ENCODE results near the gene MPPED1.

MPPED1 gene

GRCh38 chr22:43471606-43472135 lies 59.9 kb downstream of the MPPED1 start:
- no peaks in the 10 kb centered on the region for H4K20me1 ChIP-seq
- no peak overlapping the region for H3K4me2 ChIP-seq
- TF ChIP-seq Cebpa-rat (IDR thresholded peaks at IDR 0.05) = no peak
- H3K9ac ChIP-seq = no peak overlapping the region
- H3K4me3 ChIP-seq = no peak overlapping the region
- H3K9me3 ChIP-seq (replicated peaks in 1 of 11) = no peaks in the 10 kb centered on the region
- H3K36me3 ChIP-seq = no peaks in the 10 kb centered on the region
- no peaks in the 10 kb centered on the region for H3K4me1 ChIP-seq
- H3K27ac ChIP-seq = no peak overlapping the region
- no peaks in the 10 kb centered on the region for H3K27me3 ChIP-seq

DNA sequence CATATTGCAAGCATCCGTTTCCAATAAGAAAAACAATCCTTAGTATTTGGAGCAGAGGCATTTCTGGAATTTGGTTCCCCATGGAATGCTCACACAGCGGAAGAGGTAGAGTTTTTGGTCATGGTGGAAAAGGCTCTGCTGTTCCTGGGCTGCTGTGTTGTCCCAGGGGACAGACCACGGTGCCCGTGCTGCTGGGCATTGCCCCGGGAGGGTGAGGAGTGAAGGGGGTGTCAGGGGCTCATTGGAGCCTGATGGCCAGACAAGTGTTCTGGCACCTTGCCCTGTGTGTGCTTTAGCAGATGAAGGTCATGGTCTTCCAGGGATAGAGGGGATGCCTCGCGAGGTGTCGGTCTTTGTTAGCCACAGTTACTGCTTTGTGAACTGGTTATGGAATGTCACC lies 61.2 kb downstream of the MPPED1 start:
- H3K4me1 ChIP-seq = peaks cover 0 to 1% (median 0%) of the 10 kb centered on the region in 10 experiments; a peak in 1 of 20 replicates
- no peak overlapping the region for H3K4me2 ChIP-seq
- H4K20me1 ChIP-seq = no peaks in the 10 kb centered on the region
- H3K4me3 ChIP-seq = no peak overlapping the region
- H3K9ac ChIP-seq = no peak overlapping the region
- no peaks in the 10 kb centered on the region for H3K9me3 ChIP-seq (replicated peaks in 1 of 11)
- no peaks in the 10 kb centered on the region for H3K27me3 ChIP-seq
- H3K36me3 ChIP-seq = no peaks in the 10 kb centered on the region
- TF ChIP-seq Cebpa-rat (IDR thresholded peaks at IDR 0.05) = no peak
- H3K27ac ChIP-seq = no peak overlapping the region

DNA sequence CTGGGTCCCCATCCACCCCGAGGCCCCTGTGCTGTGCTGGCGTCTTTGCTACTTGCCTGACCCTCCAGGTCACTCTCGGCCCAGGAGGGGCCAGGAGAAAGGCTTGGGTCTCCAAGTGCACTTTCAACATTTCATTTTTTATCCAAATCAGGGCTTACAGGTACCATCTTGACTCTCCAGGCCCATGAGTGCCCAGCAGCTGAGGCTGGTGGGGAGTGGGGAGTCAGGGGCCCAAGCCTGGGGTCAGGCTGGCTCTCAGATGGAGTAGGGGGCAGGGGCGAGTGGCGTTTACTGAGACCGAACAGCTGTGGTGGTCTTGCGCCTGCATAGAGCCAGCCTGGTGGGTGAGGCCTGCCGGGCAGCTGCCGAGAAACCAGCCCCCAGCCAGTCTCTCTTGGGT lies 61.6 kb downstream of the MPPED1 start:
- Histone ChIP-seq H3K27me3 (no peaks in the 10 kb centered on the region), H3K27ac (no peak overlapping the region), H3K4me3 (no peak overlapping the region), H3K36me3 (no peaks in the 10 kb centered on the region), H3K9ac (no peak overlapping the region), H3K4me2 (no peak overlapping the region), H3K9me3 (replicated peaks in 1 of 11) (no peaks in the 10 kb centered on the region), H4K20me1 (no peaks in the 10 kb centered on the region), H3K4me1 (peaks cover 0 to 5% (median 0%) of the 10 kb centered on the region in 10 experiments; a peak in 3 of 20 replicates)
- TF ChIP-seq Cebpa-rat (IDR thresholded peaks at IDR 0.05) = no peak

DNA sequence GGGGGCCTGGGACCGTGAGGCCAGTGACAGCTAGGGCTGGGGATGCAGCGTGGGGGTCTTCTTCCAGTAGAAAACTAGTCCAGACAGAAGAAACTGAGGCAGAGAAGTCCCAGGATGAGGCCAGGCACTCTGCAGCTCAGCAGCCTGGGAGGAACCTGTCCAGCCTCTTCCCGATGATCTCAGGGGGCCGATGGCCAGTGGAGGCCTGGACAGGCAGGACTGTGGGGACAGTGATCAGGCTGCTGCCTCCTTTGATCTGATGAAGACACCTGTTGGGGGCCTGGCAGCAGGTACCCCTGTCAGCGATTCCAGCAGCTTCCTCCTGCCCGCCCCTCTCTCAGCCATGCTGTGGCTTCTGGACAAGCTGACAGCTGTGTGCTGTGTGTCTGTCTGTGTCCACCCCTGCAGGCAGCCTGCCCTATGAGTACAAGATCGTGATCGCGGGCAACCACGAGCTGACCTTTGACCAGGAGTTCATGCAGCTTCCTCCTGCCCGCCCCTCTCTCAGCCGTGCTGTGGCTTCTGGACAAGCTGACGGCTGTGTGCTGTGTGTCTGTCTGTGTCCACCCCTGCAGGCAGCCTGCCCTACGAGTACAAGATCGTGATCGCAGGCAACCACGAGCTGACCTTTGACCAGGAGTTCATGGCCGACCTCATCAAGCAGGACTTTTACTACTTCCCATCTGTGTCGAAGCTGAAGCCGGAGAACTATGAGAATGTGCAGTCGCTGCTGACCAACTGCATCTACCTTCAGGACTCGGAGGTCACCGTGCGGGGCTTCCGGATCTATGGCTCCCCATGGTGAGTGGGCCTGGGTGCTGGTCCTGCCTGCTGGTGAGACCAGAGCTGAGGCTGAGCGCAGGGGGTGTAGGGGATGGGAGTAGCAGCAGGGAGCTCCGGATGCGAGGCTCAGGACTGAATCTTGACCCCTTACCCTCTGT lies 62.6 kb downstream of the MPPED1 start:
- TF ChIP-seq Cebpa-rat (IDR thresholded peaks at IDR 0.05) = no peak
- H3K4me2 ChIP-seq = no peak overlapping the region
- no peaks in the 10 kb centered on the region for H4K20me1 ChIP-seq

DNA sequence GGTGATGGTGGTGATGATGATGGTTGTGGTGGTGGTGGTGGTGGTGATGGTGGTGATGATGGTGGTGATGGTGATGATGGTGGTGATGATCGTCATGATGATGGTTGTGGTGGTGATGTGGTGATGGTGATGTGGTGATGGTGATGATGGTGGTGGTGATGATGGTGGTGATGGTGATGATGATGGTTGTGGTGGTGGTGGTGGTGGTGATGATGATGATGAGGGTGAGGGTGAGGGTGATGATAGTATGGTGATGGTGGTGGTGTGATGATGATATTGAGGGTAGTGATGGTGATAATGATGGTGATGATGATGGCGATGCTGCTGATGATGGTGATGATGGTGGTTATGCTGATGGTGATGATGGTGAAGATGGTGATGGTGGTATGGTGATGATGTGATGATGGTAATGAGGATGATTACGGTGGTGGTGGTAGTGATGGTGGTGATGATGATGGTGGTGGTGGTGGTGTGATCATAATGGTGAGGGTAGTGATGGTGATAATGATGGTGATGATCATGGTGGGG lies 63.8 kb downstream of the MPPED1 start:
- Histone ChIP-seq H3K27me3 (no peaks in the 10 kb centered on the region), H3K9ac (no peak overlapping the region), H3K4me3 (no peak overlapping the region), H3K9me3 (replicated peaks in 1 of 11) (no peaks in the 10 kb centered on the region), H3K36me3 (no peaks in the 10 kb centered on the region), H4K20me1 (no peaks in the 10 kb centered on the region), H3K27ac (no peak overlapping the region), H3K4me1 (peaks cover 15 to 27% (median 21%) of the 10 kb centered on the region in 10 experiments), H3K4me2 (no peak overlapping the region)
- TF ChIP-seq Cebpa-rat (IDR thresholded peaks at IDR 0.05) = no peak

More for the DNA sequence above, 62.6 kb downstream of the MPPED1 start:
- Histone ChIP-seq H3K4me3 (no peak overlapping the region), H3K27ac (no peak overlapping the region), H3K27me3 (no peaks in the 10 kb centered on the region), H3K9ac (no peak overlapping the region), H3K4me1 (peaks cover 4 to 15% (median 9%) of the 10 kb centered on the region in 10 experiments), H3K9me3 (replicated peaks in 1 of 11) (no peaks in the 10 kb centered on the region), H3K36me3 (no peaks in the 10 kb centered on the region)

DNA sequence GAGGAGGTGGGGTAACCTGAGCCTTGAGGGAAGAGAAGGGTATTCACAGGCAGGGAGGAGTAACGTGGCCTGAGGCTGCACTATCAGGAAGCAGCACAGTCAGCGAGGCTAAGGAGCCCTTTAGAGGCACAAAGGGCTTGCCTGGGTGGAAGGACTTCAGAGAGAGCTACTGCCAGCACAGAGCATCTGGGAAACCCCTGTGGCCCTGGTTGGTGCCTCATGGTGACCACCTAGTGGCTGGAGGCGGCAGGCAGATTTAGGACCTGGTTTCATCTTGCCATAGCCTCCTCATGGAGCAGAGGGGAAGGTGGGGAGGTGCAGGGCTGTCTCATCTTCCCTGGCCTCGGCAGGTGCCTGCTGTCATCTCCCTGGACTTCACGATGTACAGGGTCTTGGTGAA lies 64.5 kb downstream of the MPPED1 start:
- peaks cover 23 to 34% (median 28%) of the 10 kb centered on the region in 10 experiments for H3K4me1 ChIP-seq
- no peaks in the 10 kb centered on the region for H4K20me1 ChIP-seq
- no peak overlapping the region for H3K4me3 ChIP-seq
- H3K36me3 ChIP-seq = no peaks in the 10 kb centered on the region
- TF ChIP-seq Cebpa-rat (IDR thresholded peaks at IDR 0.05) = no peak
- no peaks in the 10 kb centered on the region for H3K9me3 ChIP-seq (replicated peaks in 1 of 11)
- H3K27ac ChIP-seq = no peak overlapping the region
- H3K4me2 ChIP-seq = no peak overlapping the region
- H3K27me3 ChIP-seq = no peaks in the 10 kb centered on the region
- H3K9ac ChIP-seq = no peak overlapping the region

DNA sequence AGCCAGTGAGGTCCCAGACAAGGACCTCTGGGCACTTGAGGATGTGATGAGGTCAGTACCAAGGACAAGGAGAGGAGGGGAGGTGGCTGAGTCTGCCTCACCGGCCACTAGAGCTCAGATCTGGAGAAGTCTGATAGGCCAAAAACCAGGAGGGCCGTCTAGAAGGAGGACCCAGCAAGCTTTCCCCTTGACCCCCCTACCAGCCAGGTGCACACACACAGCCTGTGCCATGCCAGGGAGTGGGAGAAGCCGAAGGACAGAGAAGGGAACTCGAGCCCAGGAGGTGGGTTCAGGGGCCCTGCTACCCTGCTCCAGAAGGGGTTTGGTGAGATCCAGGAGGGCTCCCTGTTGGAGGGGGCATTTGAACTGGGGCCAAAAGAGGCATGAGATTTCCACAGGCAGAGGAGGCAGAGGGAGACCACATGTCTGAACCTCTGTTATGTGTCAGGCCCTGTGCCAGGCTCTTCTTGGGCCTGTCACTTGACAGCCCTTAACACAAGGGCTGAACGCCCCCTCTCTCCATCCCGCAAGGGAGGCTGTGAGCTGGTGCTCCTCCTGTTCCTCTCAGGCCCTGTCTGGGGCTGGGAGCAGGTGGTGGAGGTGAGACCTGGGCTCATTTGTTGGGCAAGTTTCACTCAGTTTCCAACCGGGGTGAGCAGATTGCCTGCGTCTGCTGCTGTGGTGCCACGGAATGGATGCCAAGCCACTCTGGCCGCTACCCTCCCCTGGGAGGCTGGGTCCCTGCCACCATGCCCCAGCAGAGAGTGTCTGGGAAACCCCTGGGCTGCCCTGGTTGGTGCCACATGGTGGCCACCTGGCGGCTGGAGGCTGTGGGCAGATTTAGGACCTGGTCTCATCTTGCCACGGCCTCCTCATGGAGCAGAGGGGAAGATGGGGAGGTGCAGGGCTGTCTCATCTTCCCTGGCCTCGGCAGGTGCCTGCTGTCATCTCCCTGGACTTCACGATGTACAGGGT lies 65.2 kb downstream of the MPPED1 start:
- Histone ChIP-seq H3K4me2 (no peak overlapping the region), H3K9ac (no peak overlapping the region), H3K27me3 (no peaks in the 10 kb centered on the region), H3K9me3 (replicated peaks in 1 of 11) (no peaks in the 10 kb centered on the region), H3K4me1 (peaks cover 30 to 41% (median 35%) of the 10 kb centered on the region in 10 experiments), H3K27ac (no peak overlapping the region), H3K36me3 (no peaks in the 10 kb centered on the region), H3K4me3 (no peak overlapping the region), H4K20me1 (no peaks in the 10 kb centered on the region)
- no peak for TF ChIP-seq Cebpa-rat (IDR thresholded peaks at IDR 0.05)

DNA sequence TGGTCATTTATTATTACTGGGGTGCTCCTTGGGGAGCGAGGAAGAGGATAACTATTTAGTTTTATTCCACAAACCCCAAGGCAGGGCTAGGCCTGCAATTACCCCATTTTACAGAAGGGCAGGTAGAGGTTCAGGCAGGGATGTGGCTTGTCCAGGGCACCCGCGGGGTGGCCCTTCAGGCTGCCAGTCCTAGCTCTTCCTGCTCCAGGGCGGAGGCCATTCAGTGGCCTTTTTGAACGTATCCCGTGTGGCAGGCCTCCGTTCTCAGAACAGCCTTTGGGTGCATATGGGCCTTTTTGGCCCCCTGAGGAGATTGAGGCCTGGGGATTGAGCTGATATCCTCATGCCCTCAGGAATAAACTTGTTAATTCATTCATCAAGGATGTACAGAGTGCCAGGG lies 66.2 kb downstream of the MPPED1 start:
- Histone ChIP-seq H4K20me1 (no peaks in the 10 kb centered on the region), H3K27ac (no peak overlapping the region), H3K9me3 (replicated peaks in 1 of 11) (no peaks in the 10 kb centered on the region), H3K4me3 (no peak overlapping the region), H3K4me2 (no peak overlapping the region), H3K4me1 (peaks cover 36 to 51% (median 45%) of the 10 kb centered on the region in 10 experiments), H3K27me3 (no peaks in the 10 kb centered on the region), H3K9ac (no peak overlapping the region), H3K36me3 (no peaks in the 10 kb centered on the region)
- TF ChIP-seq Cebpa-rat (IDR thresholded peaks at IDR 0.05) = no peak

Measured in BLaER1 treated with 17β-estradiol and CSF1 and Interleukin-3, amounts not matched to agents 10 nM and 100 nM (cell line).